ENCODE results near the gene PACSIN3.
"Not testable (repeated sequence)": the region's sequence is repeated elsewhere in the genome, so short reads cannot be mapped to it uniquely, and the experiment has no call there.

Gene PACSIN3

GRCh38 chr11:47191137-47191536, 4.9 kb upstream of the PACSIN3 start:
- not testable (repeated sequence) for DNase-seq

- no peak for DNase-seq
Observed at GRCh38 chr11:47189100-47189834, 3.0 kb upstream of the PACSIN3 start.

- no peak for DNase-seq
Observed at GRCh38 chr11:47188259-47188658, 2.0 kb upstream of the PACSIN3 start.

- no peak for DNase-seq
Observed at GRCh38 chr11:47187723-47188122, 1.5 kb upstream of the PACSIN3 start.

- DNase-seq: peak; percentile 49
Observed at GRCh38 chr11:47186700-47187695, 764 bp upstream of the PACSIN3 start.

- DNase-seq: no peak
Observed at GRCh38 chr11:47185305-47186075, 744 bp downstream of the PACSIN3 start.

GRCh38 chr11:47184711-47185304, 1.4 kb downstream of the PACSIN3 start:
- no peak for DNase-seq

GRCh38 chr11:47183969-47184368, 2.3 kb downstream of the PACSIN3 start:
- DNase-seq: no peak

GRCh38 chr11:47183031-47183856, 3.0 kb downstream of the PACSIN3 start:
- DNase-seq: no peak

GRCh38 chr11:47182380-47182779, 3.9 kb downstream of the PACSIN3 start:
- DNase-seq: no peak

- DNase-seq: no peak
Observed at GRCh38 chr11:47181271-47181670, 5.0 kb downstream of the PACSIN3 start.

GRCh38 chr11:47180006-47180787, 6.0 kb downstream of the PACSIN3 start:
- no peak for DNase-seq

GRCh38 chr11:47179655-47179991, 6.6 kb downstream of the PACSIN3 start:
- peak; percentile 40 for DNase-seq

GRCh38 chr11:47178737-47179654, 7.2 kb downstream of the PACSIN3 start:
- no peak for DNase-seq

- no peak for DNase-seq
Observed at GRCh38 chr11:47178316-47178715, 7.9 kb downstream of the PACSIN3 start.

- no peak for DNase-seq
Observed at GRCh38 chr11:47177846-47178245, 8.4 kb downstream of the PACSIN3 start.

GRCh38 chr11:47177229-47177845, 8.9 kb downstream of the PACSIN3 start:
- DNase-seq: peak; percentile 54

GRCh38 chr11:47176328-47177228, 9.7 kb downstream of the PACSIN3 start, which contains the start of gene ARFGAP2:
Gene ARFGAP2, minus strand, starts transcription at chr11:47176879. Its CDS starts 26 bp downstream, at chr11:47176853.
- peak; percentile 95 for DNase-seq

Data from stimulated activated CD4-positive, alpha-beta T cell treated with anti-CD3 and anti-CD28 coated beads, Interleukin-12 subunit alpha, Interleukin-12 subunit beta, amount 100 ng/mL, for 4 hours (primary cell).